K562 (cell line): ENCODE measurements around the gene MTG2. TPM values are rescaled to one million over a fixed set of nuclear protein-coding genes. Genes with fewer than 3 reads are reported as not detected.

Experiments
- ARNT ChIP-seq, 2 experiments: fragments of 450-650 bp; IDR thresholded peaks; 2 replicates each; pipeline ENCODE4 v1.6.1; 2016; ENCODE audit warnings: mild to moderate bottlenecking in 1 of 2
- BRCA1 ChIP-seq, 2 experiments: fragments of 450-650 bp in 1 of 2; sonication (generic) in 1 of 2; formaldehyde crosslinking in 1 of 2; IDR thresholded peaks; 2 replicates each; pipeline versions ENCODE4 v1.5.0 to v1.6.1; 2017 to 2020; ENCODE audit warnings: mild to moderate bottlenecking in 1 of 2, missing genetic modification reagents in 1 of 2
- CEBPG ChIP-seq, 3 experiments: fragments of 200-800 bp in 1 of 3; sonication (Bioruptor generic) in 1 of 3; sonication (generic) in 1 of 3; formaldehyde crosslinking in 1 of 3; IDR thresholded peaks in 2 of 3; conservative IDR thresholded peaks in 1 of 3; 2 replicates each; pipeline versions ENCODE4 v1.6.1 to v1.8.0; 2016 to 2022; ENCODE audit warnings: missing compliant biosample characterization in 2 of 3, missing genetic modification characterization in 2 of 3, mild to moderate bottlenecking in 1 of 3, missing genetic modification reagents in 1 of 3
- GABPA ChIP-seq: fragments of 200-800 bp; sonication (Bioruptor generic); conservative IDR thresholded peaks from 2 replicates; pipeline ENCODE4 v1.6.1; 2016; ENCODE audit warnings: low read depth, missing genetic modification characterization, missing compliant biosample characterization
- HDAC3 ChIP-seq: fragments of 450-650 bp; IDR thresholded peaks from 2 replicates; pipeline ENCODE4 v1.6.1; 2018; ENCODE audit warnings: borderline replicate concordance, mild to moderate bottlenecking, moderate library complexity; ENCODE audit not compliant: partially characterized antibody
- MAFF ChIP-seq: IDR thresholded peaks from 2 replicates; pipeline ENCODE4 v1.6.1; 2012; ENCODE audit warnings: low read length, improper control_type of control experiment
- NCOA1 ChIP-seq: fragments of 450-650 bp; IDR thresholded peaks from 2 replicates; pipeline ENCODE4 v1.6.1; 2016; ENCODE audit warnings: low read depth
- NONO ChIP-seq, 2 experiments: fragments of 200-400 bp in 1 of 2; fragments of 450-650 bp in 1 of 2; formaldehyde crosslinking in 1 of 2; IDR thresholded peaks; 2 replicates each; pipeline ENCODE4 v1.6.1; 2017; ENCODE audit warnings: low read depth in 2 of 2, mild to moderate bottlenecking in 2 of 2, moderate library complexity in 2 of 2, low read length in 1 of 2
- PCBP2 ChIP-seq: fragments of 200-400 bp; formaldehyde crosslinking; IDR thresholded peaks from 2 replicates; pipeline ENCODE4 v1.6.1; 2018; ENCODE audit warnings: low read length, low read depth, mild to moderate bottlenecking, moderate library complexity; ENCODE audit not compliant: poor library complexity, severe bottlenecking
- RBM15 ChIP-seq: fragments of 200-400 bp; formaldehyde crosslinking; IDR thresholded peaks from 2 replicates; pipeline ENCODE4 v1.6.1; 2018; ENCODE audit warnings: mild to moderate bottlenecking, low read length, moderate library complexity; ENCODE audit not compliant: insufficient read depth
- RREB1 ChIP-seq: fragments of 250-450 bp; sonication (Bioruptor Pico); IDR thresholded peaks from 2 replicates; pipeline ENCODE4 v1.4.0; 2020
- SOX6 ChIP-seq: fragments of 450-650 bp; IDR thresholded peaks from 2 replicates; pipeline ENCODE4 v1.6.1; 2014; ENCODE audit warnings: mild to moderate bottlenecking
- ZBTB1 ChIP-seq: sonication (generic); formaldehyde crosslinking; IDR thresholded peaks from 2 replicates; pipeline ENCODE4 v1.8.1; 2023; ENCODE audit warnings: missing genetic modification reagents, low read depth, mild to moderate bottlenecking, borderline replicate concordance
- ZC3H4 ChIP-seq: sonication (generic); formaldehyde crosslinking; IDR thresholded peaks from 2 replicates; pipeline ENCODE4 v1.9.0; 2021; ENCODE audit warnings: missing genetic modification reagents, borderline replicate concordance
- ZNF212 ChIP-seq: fragments of 450-650 bp; formaldehyde crosslinking; IDR thresholded peaks from 2 replicates; pipeline ENCODE4 v1.4.0; 2020; ENCODE audit warnings: mild to moderate bottlenecking
- ZNF277 ChIP-seq: fragments of 250-450 bp; sonication (Bioruptor Pico); IDR thresholded peaks from 2 replicates; pipeline ENCODE4 v1.8.0; 2022; ENCODE audit warnings: inconsistent platforms, mild to moderate bottlenecking, moderate library complexity, borderline replicate concordance
- ZNF639 ChIP-seq, 2 experiments: fragments of 200-800 bp in 1 of 2; sonication (Bioruptor generic) in 1 of 2; sonication (generic) in 1 of 2; formaldehyde crosslinking in 1 of 2; IDR thresholded peaks in 1 of 2; conservative IDR thresholded peaks in 1 of 2; 2 replicates each; pipeline versions ENCODE4 v1.5.0 to v1.6.1; 2016 to 2020; ENCODE audit warnings: missing compliant biosample characterization in 1 of 2, missing genetic modification characterization in 1 of 2, missing genetic modification reagents in 1 of 2
- ZNF717 ChIP-seq: fragments of 250-450 bp; sonication (Bioruptor Pico); IDR thresholded peaks from 2 replicates; pipeline ENCODE4 v1.5.0; 2021
- polyA plus RNA-seq, 8 experiments: library from polyadenylated mRNA; depleted of rRNA in 4 of 8; stranded (reverse) in 5 of 8; unstranded in 3 of 8; fragments of >200 nt; fragmentation: Nextera tagmentation in 2 of 8; fragmentation: Illumina TruSeq in 1 of 8; extraction: Ambion mirVana in 2 of 8; extraction: Trizol in 1 of 8; gene quantifications; 2 replicates each; pipeline versions ENCODE4 v1.2.1 to v1.2.3, GENCODE V29; 2011 to 2014; ENCODE audit warnings: inconsistent platforms in 1 of 8, missing spikeins in 1 of 8
- total RNA-seq, 7 experiments: library from RNA; depleted of rRNA in 6 of 7; stranded (reverse); fragments of >200 nt in 6 of 7; fragmentation: Illumina TruSeq in 2 of 7; extraction: Trizol in 2 of 7; gene quantifications; 2 replicates each; pipeline versions ENCODE4 v1.2.1 to v1.2.3, GENCODE V29; 2011 to 2021; ENCODE audit warnings: low replicate concordance in 1 of 7

Gene MTG2
- total and polyA plus RNA-seq, 9 of the 15 experiments (the other 6 are each of a cell fraction or from before 2014, with no cell fraction given): 8.7 to 67.5 (median 44.5) TPM

- TF ChIP-seq ZBTB1 (CRISPR knock-in tag) (no peak), ZNF277 (CRISPR knock-in tag) (no peak), GABPA (peak; percentile 94), NCOA1 (no peak), RBM15 (no peak), CEBPG (CRISPR knock-in tag; IDR thresholded peaks at IDR 0.05) (no peak; the same call in 1 of the 2 replicates), CEBPG (tag; conservative IDR thresholded peaks at IDR 0.05 in 1 of 2, IDR thresholded peaks at IDR 0.05 in 1 of 2) (no peak), RREB1 (CRISPR knock-in tag) (no peak), MAFF (no peak), ZNF639 (CRISPR knock-in tag; conservative IDR thresholded peaks at IDR 0.05 in 1 of 2, IDR thresholded peaks at IDR 0.05 in 1 of 2) (0 out of 4 replicates have a peak, but pooled peaks of 1 of the 2 experiments have one; percentile 28), PCBP2 (no peak), ZNF212 (CRISPR knock-in tag) (no peak), NONO (IDR thresholded peaks at IDR 0.05; ENCODE audit: low read depth in 2 of 2, low read length in 1 of 2) (no peak), BRCA1 (IDR thresholded peaks at IDR 0.05) (no peak), BRCA1 (CRISPR knock-in tag; IDR thresholded peaks at IDR 0.05) (no peak), SOX6 (no peak), ZNF717 (CRISPR knock-in tag) (no peak), ARNT (IDR thresholded peaks at IDR 0.05) (no peak), HDAC3 (no peak), ZC3H4 (CRISPR knock-in tag) (no peak)
Observed at GRCh38 chr20:62237801-62238568, 55.2 kb downstream of the MTG2 start, which contains the start of gene OSBPL2 (continued).
